Mononuclear cell (primary cell): ENCODE measurements around the gene CCDC78. TPM values are rescaled to one million over a fixed set of nuclear protein-coding genes. Genes with fewer than 3 reads are reported as not detected.
"Not testable (repeated sequence)": the region's sequence is repeated elsewhere in the genome, so short reads cannot be mapped to it uniquely, and the experiment has no call there.

Source experiments
- H3K27me3 ChIP-seq: 2 replicates; pipeline ENCODE4 v1.6.0; 2011; ENCODE audit warnings: low read length, control low read depth; ENCODE audit not compliant: insufficient read depth
- H3K4me1 ChIP-seq: 2 replicates; pipeline ENCODE4 v1.5.1; 2011; ENCODE audit warnings: mild to moderate bottlenecking, low read length, control low read depth; ENCODE audit not compliant: insufficient read depth
- H3K4me3 ChIP-seq: 2 replicates; pipeline ENCODE4 v1.5.1; 2011; ENCODE audit warnings: mild to moderate bottlenecking, low read length, moderate library complexity
- H3K9me3 ChIP-seq: 2 replicates; pipeline ENCODE4 v1.5.1; 2011; ENCODE audit warnings: low read depth, mild to moderate bottlenecking, control low read depth, low read length
- total RNA-seq: library from RNA; depleted of rRNA; stranded (reverse); fragments of >200 nt; gene quantifications from one replicate; pipeline ENCODE4 v1.2.3, GENCODE V29; 2012

The CCDC78 gene
- total RNA-seq, 1 donor: 1.0 TPM

DNA sequence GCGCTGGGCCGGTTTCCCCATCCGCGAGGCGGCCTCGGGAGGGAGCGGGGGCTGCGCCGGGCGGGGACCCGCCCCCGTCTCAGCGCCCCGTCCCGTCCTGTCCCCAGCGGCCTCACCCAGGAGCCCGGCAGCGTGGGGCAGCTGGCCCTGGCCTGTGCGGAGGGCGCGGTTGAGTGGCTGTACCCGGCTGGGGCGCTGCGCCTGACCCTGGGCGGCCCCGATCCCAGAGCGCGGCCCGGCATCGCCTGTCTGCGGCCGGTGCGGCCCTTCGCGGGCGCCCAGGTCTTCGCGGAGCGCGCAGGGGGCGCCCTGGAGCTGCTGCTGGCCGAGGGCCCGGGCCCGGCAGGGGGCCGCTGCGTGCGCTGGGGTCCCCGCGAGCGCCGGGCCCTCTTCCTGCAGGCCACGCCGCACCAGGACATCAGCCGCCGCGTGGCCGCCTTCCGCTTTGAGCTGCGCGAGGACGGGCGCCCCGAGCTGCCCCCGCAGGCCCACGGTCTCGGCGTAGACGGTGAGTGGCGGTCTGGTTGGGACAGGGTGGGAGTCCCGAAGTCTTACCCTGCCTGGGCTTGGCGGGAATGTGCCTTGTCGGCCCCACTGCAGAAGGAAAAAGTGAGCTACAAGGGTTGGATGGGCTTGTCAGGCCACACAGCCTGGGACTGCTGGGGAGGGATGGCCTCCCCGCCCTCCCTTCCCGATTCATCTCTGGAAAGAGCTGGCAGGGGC is 10.6 kb downstream of the CCDC78 start:
- Histone ChIP-seq H3K4me3 (peak overlapping the region; percentile 27), H3K4me1 (peaks cover 40% of the 10 kb centered on the region), H3K27me3 (peaks cover 9% of the 10 kb centered on the region), H3K9me3 (no peaks in the 10 kb centered on the region)

GRCh38 chr16:714558-715476 is 11.4 kb downstream of the CCDC78 start, which contains the start of gene METRN:
METRN (plus strand) TSS chr16:715118; CDS start chr16:715290, 172 bp downstream.
- peaks cover 32% of the 10 kb centered on the region for H3K4me1 ChIP-seq
- H3K4me3 ChIP-seq: peak within 1 kb of the TSS; percentile 27
- H3K9me3 ChIP-seq: no peaks in the 10 kb centered on the region
- peaks cover 10% of the 10 kb centered on the region for H3K27me3 ChIP-seq

DNA sequence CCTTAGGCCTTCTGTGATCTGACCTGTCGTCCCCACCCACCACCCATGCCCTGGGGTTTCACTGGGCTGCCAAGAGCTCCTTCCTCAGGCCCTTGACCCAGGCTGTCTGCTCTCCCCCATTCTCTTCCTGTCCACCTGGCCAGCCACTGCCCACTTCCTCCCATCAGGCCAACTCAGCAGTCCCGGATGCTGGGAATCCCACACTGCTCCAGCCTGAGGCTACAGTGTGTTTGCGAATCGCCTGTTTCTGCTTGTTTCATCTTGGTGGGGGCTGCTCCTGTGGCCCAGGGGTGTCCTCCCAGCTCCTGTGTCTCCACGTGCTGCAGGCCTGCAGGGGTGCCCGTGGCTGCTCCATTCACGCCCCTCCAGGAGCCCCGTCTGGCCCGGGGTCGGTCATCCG is 12.2 kb downstream of the CCDC78 start:
- Histone ChIP-seq H3K27me3 (peaks cover 14% of the 10 kb centered on the region), H3K9me3 (no peaks in the 10 kb centered on the region)

GRCh38 chr16:712740-713250 is 13.4 kb downstream of the CCDC78 start:
- peaks cover 23% of the 10 kb centered on the region for H3K4me1 ChIP-seq
- H3K9me3 ChIP-seq, H3K4me3 ChIP-seq: not testable (repeated sequence)
- peaks cover 14% of the 10 kb centered on the region for H3K27me3 ChIP-seq

More for the DNA sequence above, 12.2 kb downstream of the CCDC78 start:
- H3K4me3 ChIP-seq: no peak overlapping the region
- H3K4me1 ChIP-seq: peaks cover 25% of the 10 kb centered on the region

- H3K27me3 ChIP-seq: peaks cover 21% of the 10 kb centered on the region
Measured at GRCh38 chr16:711548-712320, 14.5 kb downstream of the CCDC78 start.

GRCh38 chr16:711084-711483 is 15.2 kb downstream of the CCDC78 start:
- peaks cover 19% of the 10 kb centered on the region for H3K27me3 ChIP-seq
- H3K4me1 ChIP-seq: peaks cover 20% of the 10 kb centered on the region
- no peaks in the 10 kb centered on the region for H3K9me3 ChIP-seq

More at GRCh38 chr16:711548-712320, 14.5 kb downstream of the CCDC78 start:
- Histone ChIP-seq H3K4me3 (no peak overlapping the region), H3K4me1 (peaks cover 23% of the 10 kb centered on the region), H3K9me3 (no peaks in the 10 kb centered on the region)

GRCh38 chr16:710500-711075 is 15.7 kb downstream of the CCDC78 start:
- Histone ChIP-seq H3K9me3 (no peaks in the 10 kb centered on the region), H3K27me3 (peaks cover 17% of the 10 kb centered on the region), H3K4me3 (no peak overlapping the region), H3K4me1 (peaks cover 15% of the 10 kb centered on the region)

More at GRCh38 chr16:711084-711483, 15.2 kb downstream of the CCDC78 start:
- H3K4me3 ChIP-seq: no peak overlapping the region

DNA sequence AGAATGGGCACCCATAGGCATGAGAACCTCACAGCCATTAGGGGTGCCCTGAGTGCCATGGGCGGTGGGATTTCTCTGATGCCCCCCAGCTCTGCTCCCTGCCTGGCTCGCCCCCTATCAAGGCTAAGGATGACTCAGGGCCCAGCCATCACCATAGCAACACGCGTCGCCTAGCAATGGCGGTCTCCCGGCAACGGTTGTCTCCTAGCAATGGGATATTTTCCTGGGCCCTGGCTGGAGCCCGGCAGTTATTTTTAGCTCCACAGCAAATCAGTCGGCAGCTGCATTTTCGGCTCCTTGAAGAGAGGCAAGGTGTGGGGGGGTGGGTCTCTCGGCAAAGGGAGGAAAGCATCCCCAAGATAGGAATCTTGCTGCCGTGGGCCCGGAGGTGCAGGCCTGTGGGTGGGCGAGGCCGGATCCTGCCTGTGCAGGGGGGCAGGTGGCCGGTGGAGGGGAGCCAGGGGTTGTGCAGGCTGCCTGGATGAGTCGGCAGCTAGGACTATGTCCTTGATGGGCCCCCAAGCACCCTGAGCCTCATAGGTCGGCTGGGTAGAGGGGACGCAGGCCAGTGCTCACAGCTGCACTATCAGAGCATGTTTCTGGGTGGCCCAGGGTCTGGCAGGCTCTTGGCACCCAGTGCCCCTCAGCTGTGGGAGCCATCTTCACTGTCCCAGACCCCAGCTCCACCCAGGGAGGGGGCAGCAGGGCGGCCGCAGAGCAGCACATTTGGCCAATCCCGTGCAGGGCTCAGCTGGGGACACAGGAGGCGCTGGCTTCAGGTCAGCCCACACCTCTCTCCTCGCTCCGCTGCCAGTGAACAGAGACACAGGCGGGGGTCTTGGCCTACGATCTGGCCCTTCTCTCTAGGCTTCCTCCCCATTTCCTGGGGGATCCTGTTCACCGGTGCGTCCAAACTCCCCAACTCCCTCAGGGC is 16.4 kb downstream of the CCDC78 start:
- no peak overlapping the region for H3K4me3 ChIP-seq
- H3K4me1 ChIP-seq: peaks cover 11% of the 10 kb centered on the region
- H3K27me3 ChIP-seq: peaks cover 19% of the 10 kb centered on the region
- no peaks in the 10 kb centered on the region for H3K9me3 ChIP-seq

DNA sequence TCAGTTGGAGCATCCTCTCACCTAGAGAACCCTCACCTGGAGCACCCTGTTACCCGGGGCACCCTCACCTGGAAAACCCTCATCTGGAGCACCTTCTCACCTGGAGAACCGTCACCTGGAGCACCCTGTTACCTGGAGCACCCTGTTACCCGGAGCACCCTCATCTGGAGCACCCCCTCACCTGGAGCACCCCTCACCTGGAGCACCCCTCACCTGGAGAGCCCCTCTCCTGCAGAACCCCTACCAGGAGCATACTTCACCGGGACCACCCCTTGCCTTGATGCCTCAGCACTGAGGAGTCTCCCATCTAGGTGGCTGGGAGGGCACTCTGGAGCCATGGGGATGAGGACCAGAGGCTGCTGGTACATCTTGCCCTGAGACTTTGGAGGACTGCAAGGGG is 17.3 kb downstream of the CCDC78 start:
- Histone ChIP-seq H3K4me3 (no peak overlapping the region), H3K27me3 (peaks cover 24% of the 10 kb centered on the region), H3K4me1 (peaks cover 6% of the 10 kb centered on the region), H3K9me3 (no peaks in the 10 kb centered on the region)

DNA sequence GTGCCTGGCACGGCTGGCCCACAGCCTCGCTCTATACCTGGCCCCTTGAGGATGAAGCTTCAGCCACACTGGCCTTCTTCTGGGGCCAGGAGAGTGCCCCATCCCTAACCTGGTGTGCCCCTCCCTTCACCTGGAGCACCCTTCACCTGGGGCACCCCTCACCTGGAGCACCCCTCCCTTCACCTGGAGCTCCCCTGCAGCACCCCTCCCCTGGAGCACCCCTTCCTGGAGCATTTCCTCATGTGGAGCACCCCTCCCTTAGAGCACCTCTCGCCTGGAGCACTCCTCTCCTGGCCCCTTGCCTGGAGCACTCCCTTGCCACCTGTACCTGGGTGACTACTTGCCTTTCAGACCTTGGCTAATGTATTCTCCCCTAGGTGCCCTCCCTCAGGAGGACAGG is 18.2 kb downstream of the CCDC78 start:
- peaks cover 6% of the 10 kb centered on the region for H3K4me1 ChIP-seq
- H3K9me3 ChIP-seq: no peaks in the 10 kb centered on the region
- no peak overlapping the region for H3K4me3 ChIP-seq
- peaks cover 28% of the 10 kb centered on the region for H3K27me3 ChIP-seq

DNA sequence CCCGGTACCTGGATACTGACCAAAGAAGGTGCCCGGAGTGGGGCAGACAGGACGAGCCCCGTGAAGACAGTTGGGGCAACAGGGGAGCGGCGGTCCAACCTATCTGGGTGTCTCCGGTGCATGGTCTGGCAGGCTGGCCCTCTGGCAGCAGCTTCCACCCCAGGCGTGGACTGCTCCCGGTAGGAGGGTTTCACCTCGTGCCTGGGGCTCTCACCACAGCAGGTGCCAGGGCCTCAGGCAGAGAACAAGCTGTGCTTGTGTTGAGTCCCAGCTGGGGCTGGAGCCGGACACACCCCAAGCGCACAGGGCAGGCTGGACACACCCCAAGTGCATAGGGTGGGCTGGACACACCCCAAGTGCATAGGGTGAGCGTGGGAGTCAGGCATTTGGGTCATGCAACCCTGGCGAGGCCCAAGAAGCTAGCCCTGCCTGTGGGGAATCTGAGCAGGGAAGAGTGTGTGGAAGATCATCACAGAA is 19.1 kb downstream of the CCDC78 start:
- Histone ChIP-seq H3K27me3 (peaks cover 34% of the 10 kb centered on the region), H3K4me3 (no peak overlapping the region), H3K9me3 (no peaks in the 10 kb centered on the region), H3K4me1 (peaks cover 6% of the 10 kb centered on the region)

DNA sequence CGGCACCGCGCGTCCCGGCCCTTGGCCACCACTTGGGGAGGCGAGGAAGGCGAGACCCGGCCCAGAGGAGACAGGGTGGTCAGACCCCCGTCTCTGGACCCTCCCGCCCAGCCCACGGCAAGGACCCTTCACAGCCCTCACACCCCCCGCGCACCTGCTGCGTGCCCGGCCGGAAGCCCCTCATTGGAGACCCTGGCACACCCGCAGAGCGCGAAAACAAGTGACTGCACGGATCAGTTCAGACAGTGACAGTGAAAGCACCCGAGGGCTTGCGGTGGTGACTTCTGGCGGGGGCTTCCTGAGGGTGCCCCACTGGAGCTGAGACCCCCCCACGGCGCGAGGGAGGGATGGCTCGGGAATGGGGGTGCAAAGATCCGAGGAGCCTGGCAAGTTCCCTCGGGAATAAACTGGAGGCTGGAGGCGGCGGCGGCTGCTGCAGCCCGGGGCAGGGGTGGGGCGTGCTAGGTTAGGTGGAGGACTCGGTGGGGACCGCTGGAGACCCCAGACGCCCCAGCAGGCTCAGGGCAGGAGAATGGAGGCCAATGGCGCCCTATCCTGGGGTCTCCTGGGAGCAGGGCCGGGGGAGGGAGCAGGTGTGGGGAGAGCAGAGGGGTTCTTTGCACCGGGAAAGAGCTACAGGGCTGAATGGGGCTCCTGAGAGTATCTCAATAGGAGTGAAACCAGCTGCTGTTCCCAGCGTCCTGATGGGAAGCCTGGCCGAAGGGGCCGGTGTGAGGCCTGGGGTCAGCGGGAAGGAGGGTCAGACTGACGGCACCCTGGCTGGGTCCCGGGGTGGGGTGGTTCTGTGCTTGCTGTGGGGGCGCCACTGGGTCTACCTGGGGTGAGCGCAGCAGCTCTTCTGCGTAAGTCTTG is 19.8 kb downstream of the CCDC78 start:
- Histone ChIP-seq H3K4me1 (no peaks in the 10 kb centered on the region), H3K27me3 (peaks cover 35% of the 10 kb centered on the region), H3K9me3 (no peaks in the 10 kb centered on the region), H3K4me3 (no peak overlapping the region)
